Fibroblast of pulmonary artery (primary cell): ENCODE data around the gene PDK1.

Experiments used
- DNase-seq: peaks from one replicate; pipeline ENCODE4 v3.0.0-alpha.2; 2010; ENCODE audit warnings: low read depth
- H3K4me3 ChIP-seq: replicated peaks from 2 replicates; pipeline ENCODE4 v1.5.1; 2011; ENCODE audit warnings: low read depth, mild to moderate bottlenecking, control low read depth, low read length, moderate library complexity
- TF ChIP-seq, protein P1 (sequence below): IDR thresholded peaks from 2 replicates; pipeline ENCODE4 v1.5.1; 2011; ENCODE audit warnings: mild to moderate bottlenecking, control low read depth, low read length, inconsistent platforms; ENCODE audit errors: missing control alignments

The PDK1 gene

DNA sequence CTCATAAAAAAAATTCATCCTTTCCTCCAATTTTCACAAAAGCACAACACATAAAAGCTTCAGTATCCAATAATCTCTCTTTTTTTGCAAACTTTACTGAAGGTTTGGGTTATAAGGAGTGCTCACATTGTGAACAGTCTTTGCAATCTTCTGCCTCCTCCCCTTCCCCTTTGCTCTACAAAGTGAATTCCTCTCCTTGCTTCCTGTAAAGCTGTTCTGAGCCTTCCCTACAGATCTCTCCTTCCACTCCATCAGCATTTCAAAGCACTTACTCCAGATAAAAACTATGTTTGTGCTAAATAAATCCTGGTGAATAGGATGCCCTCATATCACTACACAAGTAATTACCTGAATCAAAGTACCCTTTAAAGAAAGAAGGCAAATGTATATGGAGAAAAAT, 4.6 kb upstream of the PDK1 start:
- peak; percentile 53 for DNase-seq
- no peak overlapping the region for H3K4me3 ChIP-seq
- TF ChIP-seq, protein P1, sequence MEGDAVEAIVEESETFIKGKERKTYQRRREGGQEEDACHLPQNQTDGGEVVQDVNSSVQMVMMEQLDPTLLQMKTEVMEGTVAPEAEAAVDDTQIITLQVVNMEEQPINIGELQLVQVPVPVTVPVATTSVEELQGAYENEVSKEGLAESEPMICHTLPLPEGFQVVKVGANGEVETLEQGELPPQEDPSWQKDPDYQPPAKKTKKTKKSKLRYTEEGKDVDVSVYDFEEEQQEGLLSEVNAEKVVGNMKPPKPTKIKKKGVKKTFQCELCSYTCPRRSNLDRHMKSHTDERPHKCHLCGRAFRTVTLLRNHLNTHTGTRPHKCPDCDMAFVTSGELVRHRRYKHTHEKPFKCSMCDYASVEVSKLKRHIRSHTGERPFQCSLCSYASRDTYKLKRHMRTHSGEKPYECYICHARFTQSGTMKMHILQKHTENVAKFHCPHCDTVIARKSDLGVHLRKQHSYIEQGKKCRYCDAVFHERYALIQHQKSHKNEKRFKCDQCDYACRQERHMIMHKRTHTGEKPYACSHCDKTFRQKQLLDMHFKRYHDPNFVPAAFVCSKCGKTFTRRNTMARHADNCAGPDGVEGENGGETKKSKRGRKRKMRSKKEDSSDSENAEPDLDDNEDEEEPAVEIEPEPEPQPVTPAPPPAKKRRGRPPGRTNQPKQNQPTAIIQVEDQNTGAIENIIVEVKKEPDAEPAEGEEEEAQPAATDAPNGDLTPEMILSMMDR = no peak

DNA sequence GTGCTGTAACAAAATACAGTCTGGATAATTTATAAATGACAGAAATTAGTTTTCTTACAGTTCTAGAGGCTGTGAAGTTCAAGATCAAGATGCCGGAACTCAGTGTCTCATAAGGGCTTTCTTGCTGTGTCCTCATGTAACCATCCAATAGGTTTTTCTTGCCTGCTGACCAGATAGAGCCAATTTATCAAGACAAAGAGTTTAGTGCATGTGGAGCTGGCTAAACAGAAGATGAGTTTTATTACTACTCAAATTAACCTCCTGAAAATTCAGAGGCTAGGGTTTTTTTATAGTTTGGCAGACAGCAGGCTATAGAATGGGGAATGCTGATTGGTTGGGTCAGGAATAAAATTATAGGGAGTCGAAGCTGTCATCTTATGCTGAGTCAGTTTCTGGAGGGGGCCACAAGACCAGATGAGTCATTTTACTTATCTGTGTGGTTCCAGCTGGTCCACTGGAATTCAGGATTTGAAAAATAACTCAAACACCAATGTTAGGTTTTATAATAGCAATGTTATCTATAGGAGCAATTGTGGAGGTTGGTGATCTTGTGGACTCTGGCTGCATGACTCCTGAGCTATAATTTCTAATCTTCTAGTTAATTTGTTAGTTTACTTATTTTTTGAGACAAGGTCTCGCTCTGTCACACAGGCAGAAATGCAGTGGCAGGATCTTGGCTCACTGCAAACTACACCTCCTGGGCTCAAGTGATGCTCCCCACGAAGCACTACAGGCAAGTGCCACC, 3.2 kb upstream of the PDK1 start:
- H3K4me3 ChIP-seq = no peak overlapping the region
- DNase-seq = peak; percentile 91
- TF ChIP-seq, protein P1 = no peak

DNA sequence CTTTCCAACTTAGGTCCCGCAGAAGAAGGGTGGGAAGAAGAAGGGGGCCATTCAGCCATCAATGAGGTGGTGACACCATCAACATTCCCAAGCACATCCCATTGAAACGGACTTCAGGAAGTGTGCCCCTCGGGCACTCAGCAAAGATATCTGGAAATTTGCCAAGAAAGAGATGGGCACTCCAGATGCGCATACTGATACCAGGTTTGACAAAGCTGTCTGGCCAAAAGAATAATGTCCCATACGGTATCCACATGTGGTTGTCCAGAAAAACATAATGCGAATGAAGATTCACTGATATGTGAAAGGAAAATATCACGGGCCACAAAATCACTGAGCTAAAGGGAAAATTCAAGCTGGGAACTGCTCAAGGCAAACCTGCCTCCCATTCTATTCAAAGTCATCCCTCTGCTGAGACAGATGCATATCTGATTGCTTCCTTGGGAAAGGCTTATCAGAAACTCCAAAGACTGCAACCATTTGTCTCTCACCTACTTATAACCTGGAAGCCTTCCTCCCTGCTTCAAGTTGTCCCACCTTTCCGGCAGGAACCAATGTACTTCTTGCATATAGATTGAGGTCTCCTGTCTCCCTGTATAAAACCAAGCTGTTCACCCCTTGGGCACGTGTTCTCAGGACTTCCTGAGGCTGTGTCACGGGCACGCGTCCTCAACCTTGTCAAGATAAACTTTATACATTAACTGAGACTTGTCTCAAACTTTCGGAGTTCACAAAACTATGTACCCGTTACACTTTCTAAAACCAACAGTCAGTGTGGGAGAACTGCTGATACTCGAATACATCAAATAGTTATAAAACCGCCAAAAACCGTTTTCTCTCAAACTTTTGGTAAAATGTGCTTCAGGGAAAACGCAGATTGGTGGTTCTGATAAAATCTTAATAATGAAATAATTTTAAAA, 1.3 kb upstream of the PDK1 start:
- no peak for DNase-seq
- H3K4me3 ChIP-seq = peak overlapping the region; percentile 82
- TF ChIP-seq, protein P1 = no peak

DNA sequence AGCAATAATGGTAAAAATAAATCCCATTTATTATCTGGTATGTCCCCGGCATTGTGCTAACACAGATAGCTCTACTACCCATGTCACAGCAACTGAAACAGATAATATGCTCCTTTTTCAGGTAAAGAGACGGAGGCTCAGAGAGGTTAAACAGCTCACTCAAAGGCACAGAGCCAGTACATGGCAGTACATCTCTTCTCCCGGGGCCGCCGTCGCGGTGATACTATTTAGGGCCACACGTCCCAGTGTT, 693 bp upstream of the PDK1 start:
- H3K4me3 ChIP-seq = peak overlapping the region; percentile 82
- DNase-seq = no peak
- TF ChIP-seq, protein P1 = no peak

DNA sequence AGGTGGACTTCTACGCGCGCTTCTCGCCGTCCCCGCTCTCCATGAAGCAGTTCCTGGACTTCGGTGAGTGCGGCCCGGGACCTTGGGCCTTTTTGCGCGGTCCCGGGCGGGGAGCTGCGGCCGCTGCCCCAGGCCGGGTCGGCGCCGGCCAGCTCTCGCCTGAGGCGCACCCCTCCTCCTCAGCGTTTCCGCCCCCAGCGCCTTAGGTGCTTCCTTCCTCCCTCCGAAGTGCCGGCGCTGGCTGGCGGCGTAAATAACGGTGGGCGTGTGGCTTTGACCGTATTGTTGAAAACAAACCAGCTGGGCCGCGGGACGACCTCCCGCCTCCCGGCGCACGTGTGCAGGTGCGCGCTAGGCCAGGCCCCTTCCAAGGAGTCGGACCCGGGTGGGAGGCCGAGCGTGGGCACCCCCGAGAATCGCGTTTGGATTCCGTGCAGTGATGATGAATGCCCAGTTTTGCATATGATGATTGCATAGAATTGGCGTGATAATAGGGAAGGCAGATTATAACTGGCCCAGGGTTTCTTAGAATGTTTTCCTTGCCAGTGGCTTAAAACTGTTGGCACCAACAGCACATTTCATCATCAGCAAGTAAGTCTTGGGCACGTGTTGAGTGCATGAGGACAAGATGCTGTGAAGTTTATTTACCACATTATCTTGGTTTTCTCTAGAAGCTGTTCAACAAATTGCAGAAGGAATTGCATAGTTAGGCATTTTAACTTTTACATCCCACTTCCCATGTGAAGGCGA, 569 bp downstream of the PDK1 start:
- peak overlapping the region; percentile 82 for H3K4me3 ChIP-seq
- DNase-seq = peak; percentile 78
- TF ChIP-seq, protein P1 = no peak

DNA sequence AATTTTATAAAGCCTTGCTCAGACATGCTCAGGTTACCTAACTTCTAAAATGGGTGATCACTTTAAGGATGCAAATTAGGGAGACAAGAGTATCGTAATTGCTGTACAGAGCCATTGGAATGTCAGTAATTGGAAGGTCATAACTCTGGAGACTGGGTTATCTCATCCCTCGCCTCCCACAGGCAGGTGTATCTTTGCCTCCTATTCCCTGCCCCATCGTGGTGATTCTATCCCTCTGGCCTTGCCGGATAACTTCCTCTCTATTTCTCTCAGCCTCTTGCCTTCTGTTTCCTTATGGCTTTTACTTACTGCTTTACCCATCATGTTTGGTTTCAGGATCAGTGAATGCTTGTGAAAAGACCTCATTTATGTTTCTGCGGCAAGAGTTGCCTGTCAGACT, 2.5 kb downstream of the PDK1 start:
- TF ChIP-seq, protein P1 = no peak
- DNase-seq = no peak
- H3K4me3 ChIP-seq = no peak overlapping the region
